ENCODE data around the gene UCHL5. TPM values are rescaled to one million over a fixed set of nuclear protein-coding genes. Genes with fewer than 3 reads are reported as not detected.
A peak's percentile ranks its signal among the peaks of the same experiment; 100 is the strongest.

UCHL5 gene
- polyA plus RNA-seq: 10 to 100 TPM; 22.6 to 33.1 (median 24.2) TPM
- long read RNA-seq, donor 1: 0 reads
- long read RNA-seq, donor 2, full-length matches to known transcripts: 6 of 6 reads
- long read RNA-seq, donor 2, partial matches to known transcripts: 0 of 6 reads
- long read RNA-seq, donor 2, other reads (novel, unspliced or antisense): 0 of 6 reads
- long read RNA-seq, donor 3, full-length matches to known transcripts: 6 of 6 reads
- long read RNA-seq, donor 3, partial matches to known transcripts: 0 of 6 reads
- long read RNA-seq, donor 3, other reads (novel, unspliced or antisense): 0 of 6 reads
- long read RNA-seq, donor 4: 0 reads
- long read RNA-seq, donor 5, partial matches to known transcripts: 0 of 1 reads
- long read RNA-seq, donor 5, other reads (novel, unspliced or antisense): 0 of 1 reads
- long read RNA-seq, donor 6, full-length matches to known transcripts: 8 of 8 reads
- long read RNA-seq, donor 6, partial matches to known transcripts: 0 of 8 reads
- long read RNA-seq, donor 6, other reads (novel, unspliced or antisense): 0 of 8 reads
- long read RNA-seq, donor 7: 0 reads
- long read RNA-seq, donor 8: 0 reads
- long read RNA-seq, donor 9, partial matches to known transcripts: 0 of 1 reads
- long read RNA-seq, donor 9, other reads (novel, unspliced or antisense): 0 of 1 reads
- long read RNA-seq, donor 10, full-length matches to known transcripts: 8 of 8 reads
- long read RNA-seq, donor 10, partial matches to known transcripts: 0 of 8 reads
- long read RNA-seq, donor 10, other reads (novel, unspliced or antisense): 0 of 8 reads

DNA sequence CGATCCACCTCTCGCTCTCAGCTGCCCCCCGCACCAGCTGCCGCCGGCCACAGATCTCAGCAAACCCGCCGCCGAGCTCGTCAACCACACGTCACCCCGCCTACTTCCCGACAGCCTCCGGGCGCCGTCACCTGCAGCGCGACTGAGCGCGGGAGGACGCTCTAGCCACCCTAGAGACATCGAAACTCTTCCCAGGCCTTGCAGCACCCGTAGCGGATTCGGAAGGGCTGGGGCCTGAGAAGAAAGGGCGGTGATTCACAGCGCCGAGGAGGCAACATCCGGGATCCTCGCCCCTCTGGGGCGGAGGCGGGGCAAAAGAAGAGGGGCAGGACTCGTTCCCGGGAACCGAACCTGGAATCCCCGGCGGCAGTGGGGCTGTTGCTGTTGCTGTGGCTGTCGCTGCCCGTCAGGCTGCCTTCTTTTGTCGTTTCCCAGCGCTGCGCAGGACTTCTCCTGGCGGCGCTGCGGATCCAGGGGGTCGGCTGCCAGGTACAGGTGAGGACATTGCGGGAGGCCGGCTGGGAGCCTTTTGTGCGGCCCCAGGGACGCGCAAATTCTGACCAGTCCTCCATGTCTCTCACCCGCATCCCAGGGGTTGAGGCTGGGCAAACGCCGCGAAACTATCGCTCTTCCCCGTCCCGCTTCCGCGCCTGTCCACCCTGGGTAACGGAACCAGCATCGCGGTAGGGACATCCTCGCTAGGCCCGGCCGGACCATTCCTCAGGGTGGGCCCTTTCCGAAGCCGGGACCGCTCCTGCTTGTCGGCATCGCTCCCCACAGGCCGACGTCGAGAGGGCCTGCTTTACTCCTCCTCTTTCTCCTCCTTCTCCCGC is at the start of gene UCHL5, which contains the start of gene RO60:
UCHL5 (minus strand) TSS at position 79 of the 833 bp plus-strand sequence. CDS start 100 bp downstream, outside the sequence.
RO60 (plus strand) TSS at position 331 of the 833 bp plus-strand sequence. CDS start 9,443 bp downstream, outside the sequence.
- Histone ChIP-seq H3K4me1 (ENCODE audit: control insufficient read depth in 3 of 3, insufficient read depth in 2 of 3, low read depth in 1 of 3, low read length in 2 of 3) (peaks cover 0 to 8% (median 0%) of the 10 kb centered on the region in 3 donors), H3K36me3 (ENCODE audit: control insufficient read depth in 3 of 3, insufficient read depth in 2 of 3, low read depth in 1 of 3, low read length in 3 of 3) (no peaks in the 10 kb centered on the region), H3K27ac (ENCODE audit: low read depth in 1 of 3, low read length in 2 of 3) (peak within 1 kb of the TSS; percentile 92 to 99 (median 97)), H3K4me3 (ENCODE audit: low read depth in 1 of 3, low read length in 3 of 3) (peak within 1 kb of the TSS; percentile 72 to 86 (median 81)), H3K9me3 (ENCODE audit: control insufficient read depth in 2 of 2, insufficient read depth in 1 of 2, low read depth in 1 of 2, low read length in 1 of 2) (no peaks in the 10 kb centered on the region), H3K27me3 (ENCODE audit: control insufficient read depth in 3 of 3, insufficient read depth in 3 of 3, low read length in 3 of 3) (no peaks in the 10 kb centered on the region)
- FAIRE-seq (no peak), DNase-seq (peak; percentile 98 to 99)
- WGBS, 3 donors: 0 to 1% (median 1%) methylated on average over 71 to 74 of the region's 74 CpGs

DNA sequence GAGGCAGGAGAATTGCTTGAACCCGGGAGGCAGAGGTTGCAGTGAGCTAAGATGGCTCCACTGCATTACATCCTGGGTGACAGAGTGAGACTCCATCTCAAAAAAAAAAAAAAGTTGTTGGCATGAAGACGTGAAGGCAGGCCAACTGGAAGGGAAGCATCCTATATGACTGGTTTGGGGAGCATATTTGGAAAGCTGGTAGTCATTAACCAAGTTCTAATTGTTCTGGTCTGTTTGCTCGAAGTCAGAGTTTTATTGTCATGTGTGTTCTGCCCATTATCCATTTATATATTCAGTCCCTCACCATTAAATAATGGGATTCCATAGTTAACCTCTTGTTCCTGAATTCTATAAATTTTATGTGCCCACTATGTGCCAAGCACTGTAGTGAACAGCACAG is 49.3 kb upstream of the UCHL5 start:
- FAIRE-seq (no peak), DNase-seq (no peak)
- 72 to 87% (median 85%) methylated on average over 3 of the region's 3 CpGs for WGBS, 3 donors
- H3K36me3 ChIP-seq (ENCODE audit: control insufficient read depth in 3 of 3, insufficient read depth in 2 of 3, low read depth in 1 of 3, low read length in 3 of 3): no peaks in the 10 kb centered on the region
- H3K27me3 ChIP-seq (ENCODE audit: control insufficient read depth in 3 of 3, insufficient read depth in 3 of 3, low read length in 3 of 3): no peaks in the 10 kb centered on the region
- no peak overlapping the region for H3K4me3 ChIP-seq (ENCODE audit: low read depth in 1 of 3, low read length in 3 of 3)
- peaks cover 0 to 15% (median 3%) of the 10 kb centered on the region in 3 donors for H3K4me1 ChIP-seq (ENCODE audit: control insufficient read depth in 3 of 3, insufficient read depth in 2 of 3, low read depth in 1 of 3, low read length in 2 of 3)
- H3K9me3 ChIP-seq (ENCODE audit: control insufficient read depth in 2 of 2, insufficient read depth in 1 of 2, low read depth in 1 of 2, low read length in 1 of 2): no peaks in the 10 kb centered on the region
- no peak overlapping the region for H3K27ac ChIP-seq (ENCODE audit: low read depth in 1 of 3, low read length in 2 of 3)

- Histone ChIP-seq H3K4me3 (ENCODE audit: low read depth in 1 of 3, low read length in 3 of 3) (peak overlapping the region in 2 of 3 donors; percentile 51 to 58), H3K4me1 (ENCODE audit: control insufficient read depth in 3 of 3, insufficient read depth in 2 of 3, low read depth in 1 of 3, low read length in 2 of 3) (peaks cover 0 to 10% (median 3%) of the 10 kb centered on the region in 3 donors), H3K9me3 (ENCODE audit: control insufficient read depth in 2 of 2, insufficient read depth in 1 of 2, low read depth in 1 of 2, low read length in 1 of 2) (no peaks in the 10 kb centered on the region), H3K27ac (ENCODE audit: low read depth in 1 of 3, low read length in 2 of 3) (peak overlapping the region in 2 of 3 donors; percentile 79 to 94), H3K27me3 (ENCODE audit: control insufficient read depth in 3 of 3, insufficient read depth in 3 of 3, low read length in 3 of 3) (no peaks in the 10 kb centered on the region), H3K36me3 (ENCODE audit: control insufficient read depth in 3 of 3, insufficient read depth in 2 of 3, low read depth in 1 of 3, low read length in 3 of 3) (no peaks in the 10 kb centered on the region)
- FAIRE-seq (no peak), DNase-seq (peak in 1 of 2 donors; percentile 5)
- WGBS, 3 donors: 25 to 47% (median 39%) methylated on average over 4 of the region's 4 CpGs
These were observed 46.6 kb upstream of the UCHL5 start for GRCh38 chr1:193105821-193106177.

- WGBS, 3 donors: 0 to 1% (median 0%) methylated on average over 58 to 73 of the region's 73 CpGs
- Histone ChIP-seq H3K4me3 (ENCODE audit: low read depth in 1 of 3, low read length in 3 of 3) (peak within 1 kb of the TSS; percentile 51 to 58 (median 55)), H3K36me3 (ENCODE audit: control insufficient read depth in 3 of 3, insufficient read depth in 2 of 3, low read depth in 1 of 3, low read length in 3 of 3) (peaks cover 0 to 1% (median 0%) of the 10 kb centered on the region in 3 donors), H3K27ac (ENCODE audit: low read depth in 1 of 3, low read length in 2 of 3) (peak within 1 kb of the TSS; percentile 79 to 94 (median 80)), H3K27me3 (ENCODE audit: control insufficient read depth in 3 of 3, insufficient read depth in 3 of 3, low read length in 3 of 3) (no peaks in the 10 kb centered on the region), H3K4me1 (ENCODE audit: control insufficient read depth in 3 of 3, insufficient read depth in 2 of 3, low read depth in 1 of 3, low read length in 2 of 3) (peaks cover 0 to 10% (median 3%) of the 10 kb centered on the region in 3 donors), H3K9me3 (ENCODE audit: control insufficient read depth in 2 of 2, insufficient read depth in 1 of 2, low read depth in 1 of 2, low read length in 1 of 2) (no peaks in the 10 kb centered on the region)
- peak; percentile 85 to 92 for DNase-seq
- no peak for FAIRE-seq
These were observed 46.0 kb upstream of the UCHL5 start, which contains the start of gene GLRX2 for GRCh38 chr1:193104907-193105820. Gene GLRX2 (minus strand): TSS chr1:193105414. CDS start chr1:193105382, 32 bp downstream.

DNA sequence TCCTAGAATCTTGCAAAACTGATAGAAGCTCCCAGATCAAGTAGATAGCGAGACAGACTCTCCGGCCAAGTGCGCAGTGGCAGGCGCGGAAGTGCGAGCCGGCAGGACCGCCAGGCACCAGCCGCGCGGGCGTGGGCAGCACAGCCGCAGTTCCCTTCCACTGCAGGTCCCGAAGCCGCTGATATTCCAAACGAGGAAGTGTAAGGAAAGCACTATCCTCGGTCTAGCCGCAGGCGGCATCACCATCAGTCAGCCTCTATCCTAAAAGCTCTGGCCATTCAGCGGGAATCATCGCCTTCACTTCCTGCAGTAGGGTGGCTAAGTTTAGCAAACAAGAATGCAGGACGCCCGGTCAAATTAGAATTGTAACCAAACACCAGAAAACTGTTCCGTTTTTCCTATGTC is 45.3 kb upstream of the UCHL5 start:
- Histone ChIP-seq H3K4me3 (ENCODE audit: low read depth in 1 of 3, low read length in 3 of 3) (peak overlapping the region; percentile 51 to 58 (median 55)), H3K4me1 (ENCODE audit: control insufficient read depth in 3 of 3, insufficient read depth in 2 of 3, low read depth in 1 of 3, low read length in 2 of 3) (peaks cover 0 to 10% (median 3%) of the 10 kb centered on the region in 3 donors), H3K9me3 (ENCODE audit: control insufficient read depth in 2 of 2, insufficient read depth in 1 of 2, low read depth in 1 of 2, low read length in 1 of 2) (no peaks in the 10 kb centered on the region), H3K36me3 (ENCODE audit: control insufficient read depth in 3 of 3, insufficient read depth in 2 of 3, low read depth in 1 of 3, low read length in 3 of 3) (peaks cover 2 to 7% (median 6%) of the 10 kb centered on the region in 3 donors), H3K27me3 (ENCODE audit: control insufficient read depth in 3 of 3, insufficient read depth in 3 of 3, low read length in 3 of 3) (no peaks in the 10 kb centered on the region), H3K27ac (ENCODE audit: low read depth in 1 of 3, low read length in 2 of 3) (peak overlapping the region; percentile 64 to 94 (median 79))
- WGBS, 3 donors: 0 to 1% (median 0%) methylated on average over 24 of the region's 24 CpGs
- DNase-seq (peak in 1 of 2 donors; percentile 54), FAIRE-seq (no peak)

- Histone ChIP-seq H3K36me3 (ENCODE audit: control insufficient read depth in 3 of 3, insufficient read depth in 2 of 3, low read depth in 1 of 3, low read length in 3 of 3) (peaks cover 5 to 11% (median 9%) of the 10 kb centered on the region in 3 donors), H3K9me3 (ENCODE audit: control insufficient read depth in 2 of 2, insufficient read depth in 1 of 2, low read depth in 1 of 2, low read length in 1 of 2) (no peaks in the 10 kb centered on the region), H3K4me3 (ENCODE audit: low read depth in 1 of 3, low read length in 3 of 3) (peak overlapping the region; percentile 51 to 58 (median 55)), H3K27me3 (ENCODE audit: control insufficient read depth in 3 of 3, insufficient read depth in 3 of 3, low read length in 3 of 3) (no peaks in the 10 kb centered on the region), H3K27ac (ENCODE audit: low read depth in 1 of 3, low read length in 2 of 3) (peak overlapping the region; percentile 64 to 94 (median 79)), H3K4me1 (ENCODE audit: control insufficient read depth in 3 of 3, insufficient read depth in 2 of 3, low read depth in 1 of 3, low read length in 2 of 3) (peaks cover 0 to 10% (median 3%) of the 10 kb centered on the region in 3 donors)
- WGBS, 3 donors: 30 to 38% (median 38%) methylated on average over 9 of the region's 9 CpGs
- DNase-seq (peak; percentile 9 to 10), FAIRE-seq (no peak)
These were observed 44.8 kb upstream of the UCHL5 start for GRCh38 chr1:193103759-193104501.

DNA sequence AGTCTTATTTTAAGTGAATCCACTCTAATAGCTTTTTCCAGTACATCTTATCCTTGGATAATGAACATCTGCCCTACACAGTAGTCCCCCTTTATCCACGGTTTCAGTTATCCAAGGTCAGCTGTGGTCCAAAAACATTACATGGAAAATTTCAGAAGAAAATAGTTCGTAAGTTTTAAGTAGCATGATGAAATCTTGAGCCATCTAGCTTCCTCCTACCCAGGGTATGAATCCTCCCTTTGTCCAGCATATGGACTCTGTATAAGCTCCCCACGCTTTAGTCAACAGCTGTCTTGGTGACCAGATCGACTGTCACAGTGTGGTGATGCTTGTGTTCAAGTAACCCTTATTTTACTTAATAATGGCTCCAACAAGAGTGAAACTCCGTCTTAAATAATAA is 43.5 kb upstream of the UCHL5 start:
- Histone ChIP-seq H3K4me1 (ENCODE audit: control insufficient read depth in 3 of 3, insufficient read depth in 2 of 3, low read depth in 1 of 3, low read length in 2 of 3) (peaks cover 0 to 10% (median 3%) of the 10 kb centered on the region in 3 donors), H3K36me3 (ENCODE audit: control insufficient read depth in 3 of 3, insufficient read depth in 2 of 3, low read depth in 1 of 3, low read length in 3 of 3) (peaks cover 7 to 16% (median 12%) of the 10 kb centered on the region in 3 donors), H3K4me3 (ENCODE audit: low read depth in 1 of 3, low read length in 3 of 3) (no peak overlapping the region), H3K9me3 (ENCODE audit: control insufficient read depth in 2 of 2, insufficient read depth in 1 of 2, low read depth in 1 of 2, low read length in 1 of 2) (no peaks in the 10 kb centered on the region), H3K27me3 (ENCODE audit: control insufficient read depth in 3 of 3, insufficient read depth in 3 of 3, low read length in 3 of 3) (no peaks in the 10 kb centered on the region), H3K27ac (ENCODE audit: low read depth in 1 of 3, low read length in 2 of 3) (no peak overlapping the region)
- WGBS, 3 donors: 92 to 94% (median 92%) methylated on average over 5 of the region's 5 CpGs
- no peak for FAIRE-seq
- DNase-seq: no peak

Data from small intestine (tissue), 16 donors.